SH-SY5Y (cell line): ENCODE measurements around the gene CEP85L.

Experiments used
- GATA2 ChIP-seq: IDR thresholded peaks from 2 replicates; pipeline ENCODE4 v1.6.1; 2011; ENCODE audit warnings: mild to moderate bottlenecking, low read depth, low read length
- GATA3 ChIP-seq: IDR thresholded peaks from 2 replicates; pipeline ENCODE4 v1.6.1; 2011; ENCODE audit warnings: low read depth, mild to moderate bottlenecking, low read length, moderate library complexity

CEP85L gene

DNA sequence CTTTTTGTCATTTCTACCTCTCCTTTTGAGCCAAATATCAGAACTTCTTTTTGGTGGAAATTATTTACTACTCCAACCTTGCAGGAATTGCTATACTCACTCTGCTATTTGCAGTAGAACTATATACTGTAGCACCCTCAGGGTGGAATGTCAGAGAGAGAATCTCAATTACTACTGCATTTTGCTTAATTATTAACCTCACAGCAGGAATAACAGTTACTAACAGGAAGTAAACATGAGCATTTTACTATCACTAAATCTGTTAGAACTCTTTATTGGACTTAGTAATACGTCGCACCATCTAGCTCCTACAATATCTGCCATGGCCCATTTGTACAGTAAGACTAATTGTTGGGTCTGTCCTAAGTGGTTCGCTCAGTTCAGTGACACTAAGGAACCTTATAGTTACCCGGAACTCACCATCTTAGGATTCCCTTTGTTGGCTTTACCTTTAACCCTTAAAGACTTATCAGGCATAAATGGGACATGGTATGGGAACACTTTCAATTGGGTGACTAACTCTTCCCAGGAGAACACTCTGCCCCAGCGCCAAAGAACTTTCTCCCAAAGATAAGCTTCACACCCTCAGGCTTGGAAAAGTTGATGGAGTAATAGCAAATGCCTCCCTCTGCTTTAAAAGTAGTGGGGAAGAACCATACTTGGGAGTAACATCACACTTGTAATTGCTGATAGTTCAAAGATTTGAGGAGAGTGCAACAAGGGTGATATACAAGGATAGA is 64.5 kb downstream of the CEP85L start:
- TF ChIP-seq GATA2 (no peak), GATA3 (no peak)

GRCh38 chr6:118584911-118585310 is 66.5 kb downstream of the CEP85L start:
- TF ChIP-seq GATA3 (no peak), GATA2 (no peak)

DNA sequence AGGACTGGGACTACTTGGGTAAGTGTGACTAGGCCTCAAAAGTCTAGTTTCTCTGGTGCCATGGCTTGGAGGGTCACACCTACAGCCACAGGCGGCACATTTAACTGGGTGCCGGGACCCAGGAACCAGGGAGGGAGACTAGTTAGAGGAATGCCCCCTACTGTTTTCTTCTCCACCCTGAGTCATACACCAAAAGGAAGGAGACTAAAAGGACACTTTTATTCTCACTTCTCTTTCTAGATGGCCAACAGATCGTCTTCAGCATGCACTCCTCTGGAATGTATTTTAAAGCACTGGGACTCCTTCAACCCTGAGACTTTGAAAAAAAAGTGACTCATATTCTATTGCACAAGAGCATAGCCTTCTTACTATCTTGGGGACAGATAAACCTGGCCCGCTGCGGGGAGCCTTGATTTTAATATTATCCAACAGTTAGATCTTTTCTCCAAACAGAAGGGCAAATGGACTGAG is 69.9 kb downstream of the CEP85L start:
- TF ChIP-seq GATA2 (no peak), GATA3 (no peak)

- TF ChIP-seq GATA2 (no peak), GATA3 (no peak)
Observed at GRCh38 chr6:118580585-118581419, 70.6 kb downstream of the CEP85L start.

- TF ChIP-seq GATA2 (no peak), GATA3 (no peak)
Observed at GRCh38 chr6:118579786-118580185, 71.6 kb downstream of the CEP85L start.

- TF ChIP-seq GATA2 (no peak), GATA3 (no peak)
Observed at GRCh38 chr6:118578617-118579016, 72.8 kb downstream of the CEP85L start.

DNA sequence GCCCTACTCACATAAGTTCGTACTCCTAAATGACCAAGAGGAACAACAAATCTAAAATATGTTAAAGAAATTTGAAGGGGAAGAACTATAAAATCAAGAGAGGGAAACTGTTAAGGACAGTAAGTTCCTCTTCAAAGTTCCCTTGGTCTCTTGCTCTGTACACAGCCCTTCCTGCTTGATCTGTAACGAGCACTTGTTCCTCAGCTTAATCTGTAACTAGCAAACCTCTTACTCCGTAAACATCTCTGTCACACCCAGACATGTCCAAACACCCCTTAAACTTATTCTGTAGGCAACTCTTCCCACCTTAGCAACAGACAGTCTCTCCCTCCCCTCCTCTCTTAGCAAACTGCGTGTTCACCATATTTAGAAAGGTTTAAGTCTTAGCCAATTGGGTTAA is 73.4 kb downstream of the CEP85L start:
- TF ChIP-seq GATA2 = no peak

GRCh38 chr6:118574051-118574865 is 77.1 kb downstream of the CEP85L start:
- TF ChIP-seq GATA3 (no peak), GATA2 (no peak)

GRCh38 chr6:118571121-118571520 is 80.3 kb downstream of the CEP85L start:
- TF ChIP-seq GATA3 = no peak
- TF ChIP-seq GATA2 = no peak

DNA sequence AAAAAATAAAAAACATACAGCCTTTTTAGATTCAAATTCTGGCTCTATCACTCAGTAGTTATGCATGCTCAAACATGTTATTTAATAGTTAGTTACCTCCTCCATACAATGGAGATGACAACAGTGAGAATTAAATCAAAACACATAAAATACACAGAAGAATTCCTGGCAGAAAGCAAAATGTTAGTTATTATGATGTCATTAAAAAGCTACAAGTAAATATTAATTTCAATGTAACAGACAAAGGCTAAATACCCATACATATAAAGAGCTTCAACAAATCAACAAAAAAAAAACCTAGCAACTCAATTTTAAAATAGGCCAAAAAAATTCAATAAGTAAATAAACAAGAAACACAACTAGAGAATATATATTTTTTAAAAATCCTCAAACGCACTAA is 81.9 kb downstream of the CEP85L start:
- TF ChIP-seq GATA3 (no peak), GATA2 (no peak)

- TF ChIP-seq GATA3 (no peak), GATA2 (no peak)
Observed at GRCh38 chr6:118567974-118568373, 83.4 kb downstream of the CEP85L start.

- no peak for TF ChIP-seq GATA3
- no peak for TF ChIP-seq GATA2
Observed at GRCh38 chr6:118565311-118565960, 86.0 kb downstream of the CEP85L start.

GRCh38 chr6:118562959-118563358 is 88.4 kb downstream of the CEP85L start:
- no peak for TF ChIP-seq GATA2
- no peak for TF ChIP-seq GATA3

DNA sequence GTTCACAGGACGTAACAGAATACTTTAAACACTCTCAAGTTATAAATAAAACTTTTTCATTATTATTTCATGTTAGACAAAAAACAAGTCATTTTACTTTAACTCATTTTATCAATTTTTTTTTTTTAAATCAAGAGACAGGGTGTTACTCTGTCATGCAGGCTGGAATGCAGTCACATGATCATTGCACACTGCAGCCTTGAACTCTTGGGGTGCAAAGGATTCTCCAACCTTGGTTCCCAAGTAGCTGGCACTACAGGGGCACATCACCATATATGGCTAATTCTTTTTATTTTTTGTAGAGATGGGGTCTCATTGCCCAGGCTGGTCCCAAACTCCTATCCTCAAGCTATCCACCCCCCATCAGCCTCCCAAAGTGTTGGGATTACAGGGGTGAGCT is 89.1 kb downstream of the CEP85L start:
- no peak for TF ChIP-seq GATA3
- no peak for TF ChIP-seq GATA2

DNA sequence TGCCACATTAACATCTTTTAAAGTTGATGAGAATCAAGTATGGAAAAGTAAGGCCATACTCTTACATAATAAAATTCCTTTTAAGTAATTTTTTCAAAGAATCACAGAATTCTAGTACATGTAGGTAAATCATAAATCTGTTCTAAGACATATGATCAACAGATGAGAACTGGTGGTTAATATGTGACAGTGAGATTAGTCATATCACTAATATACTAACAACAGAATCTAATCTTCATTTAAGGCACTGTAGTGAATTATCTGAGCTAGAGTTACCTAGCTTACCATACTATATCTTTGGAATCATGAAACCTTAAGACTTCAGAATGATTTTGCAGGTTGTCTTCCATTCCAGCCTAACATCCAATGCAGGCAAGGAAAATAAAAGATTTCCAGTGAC is 91.7 kb downstream of the CEP85L start:
- TF ChIP-seq GATA3 = no peak
- no peak for TF ChIP-seq GATA2
